ENCODE measurements around the gene SEMA6A.

DNA sequence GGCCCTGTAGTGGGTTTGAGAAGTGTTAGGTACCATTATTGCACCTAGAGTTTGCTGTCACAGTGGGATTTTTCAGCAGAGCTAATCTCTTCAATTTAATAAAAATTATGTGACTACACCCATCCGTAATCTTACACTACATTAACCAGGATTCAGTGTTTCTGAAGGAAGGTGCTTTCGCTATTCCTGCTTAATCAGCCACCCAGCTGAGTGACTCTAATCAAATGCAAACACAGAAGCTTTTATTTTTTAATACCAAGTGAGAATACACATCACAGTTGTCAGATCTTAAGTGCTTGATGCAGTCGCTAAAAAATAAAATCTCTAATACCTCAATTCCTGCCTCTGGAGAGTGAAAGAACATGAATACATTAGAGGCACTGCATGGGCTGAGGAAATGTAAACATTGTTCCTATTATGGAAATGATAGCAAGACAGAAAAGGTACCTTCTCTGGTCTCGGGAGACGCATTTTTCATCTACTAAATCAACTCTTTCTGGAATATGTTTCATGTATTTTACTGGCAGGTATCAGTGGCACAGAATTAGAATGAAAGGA lies 125.7 kb downstream of the SEMA6A start:
- TF ChIP-seq, protein P1, sequence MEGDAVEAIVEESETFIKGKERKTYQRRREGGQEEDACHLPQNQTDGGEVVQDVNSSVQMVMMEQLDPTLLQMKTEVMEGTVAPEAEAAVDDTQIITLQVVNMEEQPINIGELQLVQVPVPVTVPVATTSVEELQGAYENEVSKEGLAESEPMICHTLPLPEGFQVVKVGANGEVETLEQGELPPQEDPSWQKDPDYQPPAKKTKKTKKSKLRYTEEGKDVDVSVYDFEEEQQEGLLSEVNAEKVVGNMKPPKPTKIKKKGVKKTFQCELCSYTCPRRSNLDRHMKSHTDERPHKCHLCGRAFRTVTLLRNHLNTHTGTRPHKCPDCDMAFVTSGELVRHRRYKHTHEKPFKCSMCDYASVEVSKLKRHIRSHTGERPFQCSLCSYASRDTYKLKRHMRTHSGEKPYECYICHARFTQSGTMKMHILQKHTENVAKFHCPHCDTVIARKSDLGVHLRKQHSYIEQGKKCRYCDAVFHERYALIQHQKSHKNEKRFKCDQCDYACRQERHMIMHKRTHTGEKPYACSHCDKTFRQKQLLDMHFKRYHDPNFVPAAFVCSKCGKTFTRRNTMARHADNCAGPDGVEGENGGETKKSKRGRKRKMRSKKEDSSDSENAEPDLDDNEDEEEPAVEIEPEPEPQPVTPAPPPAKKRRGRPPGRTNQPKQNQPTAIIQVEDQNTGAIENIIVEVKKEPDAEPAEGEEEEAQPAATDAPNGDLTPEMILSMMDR (IDR thresholded peaks at IDR 0.05), result no peak
- no peak for TF ChIP-seq EP300 (IDR thresholded peaks at IDR 0.05; ENCODE audit: low read depth)
- no peak for TF ChIP-seq POLR2AphosphoS5 (IDR thresholded peaks at IDR 0.05)
- no peak for TF ChIP-seq POLR2A (IDR thresholded peaks at IDR 0.05)

All from transverse colon (tissue), 4 donors.